GM23248 (cell line): ENCODE data around the gene RPL27A. TPM values are rescaled to one million over a fixed set of nuclear protein-coding genes. Genes with fewer than 3 reads are reported as not detected.

Experiments
- DNase-seq: peaks from one replicate; pipeline ENCODE4 v3.0.0-alpha.2; 2015
- H2AFZ ChIP-seq: fragments of 200-600 bp; sonication (generic); 2 replicates; pipeline ENCODE4 v1.6.1; 2016; ENCODE audit warnings: antibody characterized with exemption
- H3F3A ChIP-seq: fragments of 200-600 bp; sonication (generic); 2 replicates; pipeline ENCODE4 v1.6.1; 2016; ENCODE audit warnings: mild to moderate bottlenecking, antibody characterized with exemption, mixed run types; ENCODE audit not compliant: insufficient read depth
- H3K27ac ChIP-seq: fragments of 200-600 bp; sonication (generic); 2 replicates; pipeline ENCODE4 v1.5.1; 2016; ENCODE audit warnings: mild to moderate bottlenecking
- H3K27me3 ChIP-seq: fragments of 200-600 bp; sonication (generic); replicated peaks from 2 replicates; pipeline ENCODE4 v1.6.1; 2016; ENCODE audit warnings: mild to moderate bottlenecking; ENCODE audit not compliant: insufficient read depth
- H3K36me3 ChIP-seq: fragments of 200-600 bp; sonication (generic); 2 replicates; pipeline ENCODE4 v1.6.1; 2016; ENCODE audit warnings: low read depth, mild to moderate bottlenecking
- H3K4me1 ChIP-seq: fragments of 200-600 bp; sonication (generic); 2 replicates; pipeline ENCODE4 v1.6.1; 2016; ENCODE audit warnings: mild to moderate bottlenecking; ENCODE audit not compliant: insufficient read depth
- H3K4me2 ChIP-seq: fragments of 200-600 bp; sonication (generic); one replicate; pipeline ENCODE4 v1.6.1; 2016; ENCODE audit warnings: mild to moderate bottlenecking; ENCODE audit not compliant: unreplicated experiment
- H3K4me3 ChIP-seq: fragments of 200-600 bp; sonication (generic); 2 replicates; pipeline ENCODE4 v1.5.1; 2016; ENCODE audit warnings: mild to moderate bottlenecking
- H3K79me2 ChIP-seq: fragments of 200-600 bp; sonication (generic); 2 replicates; pipeline ENCODE4 v1.6.1; 2016; ENCODE audit warnings: mild to moderate bottlenecking; ENCODE audit not compliant: insufficient read depth
- H3K9ac ChIP-seq: fragments of 200-600 bp; sonication (generic); 2 replicates; pipeline ENCODE4 v1.6.1; 2016; ENCODE audit warnings: mild to moderate bottlenecking
- H3K9me2 ChIP-seq: fragments of 200-600 bp; sonication (generic); 2 replicates; pipeline ENCODE4 v1.6.1; 2016; ENCODE audit warnings: mixed run types, mild to moderate bottlenecking, moderate library complexity; ENCODE audit not compliant: insufficient read depth
- H3K9me3 ChIP-seq: fragments of 200-600 bp; sonication (generic); one replicate; pipeline ENCODE4 v1.6.1; 2017; ENCODE audit warnings: low read depth
- H4K20me1 ChIP-seq: fragments of 200-600 bp; sonication (generic); 2 replicates; pipeline ENCODE4 v1.6.0; 2016; ENCODE audit not compliant: insufficient read depth
- EZH2 ChIP-seq: fragments of 200-600 bp; sonication (generic); IDR thresholded peaks from 2 replicates; pipeline ENCODE4 v1.6.1; 2018; ENCODE audit warnings: antibody characterized with exemption, mild to moderate bottlenecking; ENCODE audit not compliant: insufficient read depth, poor library complexity, severe bottlenecking
- EZH2phosphoT487 ChIP-seq: fragments of 200-600 bp; sonication (generic); IDR thresholded peaks from 2 replicates; pipeline ENCODE4 v1.6.1; 2018; ENCODE audit warnings: antibody characterized with exemption, moderate library complexity, mild to moderate bottlenecking, low read depth; ENCODE audit not compliant: insufficient read depth
- WGBS, 2 experiments: methylation state at CpG; one replicate each; pipeline ENCODE4 v1.1.6; 2015 to 2017; ENCODE audit warnings: low lambda C conversion rate in 2 of 2, low coverage in 1 of 2; ENCODE audit errors: missing lambda C conversion rate in 2 of 2; 5-methylcytosine and 5-hydroxymethylcytosine counted together
- in situ Hi-C: fragments of 300-500 bp; cut with MboI; formaldehyde crosslinking; loops from 2 replicates; pipeline ENCODE4 v1.15.0; 2020
- polyA plus RNA-seq: library from polyadenylated mRNA; unstranded; fragments of >200 nt; fragmentation: Nextera tagmentation; extraction: Ambion mirVana; gene quantifications from 2 replicates; pipeline ENCODE4 v1.2.1, GENCODE V29; 2016
- total RNA-seq: library from RNA; depleted of rRNA; stranded (reverse); fragments of >200 nt; shearing (Covaris generic); gene quantifications from 2 replicates; pipeline ENCODE4 v1.2.3, GENCODE V29; 2014

RPL27A gene
- total and polyA plus RNA-seq, 2 experiments from 2014 or later = 520 to 1,073 TPM

GRCh38 chr11:8689726-8690255 lies 7.2 kb downstream of the RPL27A start:
- Histone ChIP-seq H3K36me3 (peaks cover 32% of the 10 kb centered on the region), H3K9me2 (no peaks in the 10 kb centered on the region), H3K27me3 (no peaks in the 10 kb centered on the region), H3K9me3 (no peaks in the 10 kb centered on the region), H3K4me3 (peak overlapping the region; percentile 86), H4K20me1 (no peaks in the 10 kb centered on the region), H3F3A (peaks cover 52% of the 10 kb centered on the region), H3K27ac (peak overlapping the region; percentile 90; the same call in 1 of the 2 replicates), H3K4me1 (peaks cover 30% of the 10 kb centered on the region; the same call in 1 of the 2 replicates), H3K4me2 (peak overlapping the region; percentile 93), H2AFZ (no peak overlapping the region), H3K9ac (peak overlapping the region; percentile 81; the same call in 1 of the 2 replicates), H3K79me2 (peaks cover 22% of the 10 kb centered on the region)
- TF ChIP-seq EZH2phosphoT487 = no peak
- in situ Hi-C loops = no loop called here
- peak; percentile 40 for DNase-seq
- 78 to 79% methylated on average over 8 of the region's 8 CpGs for WGBS, 2 experiments

DNA sequence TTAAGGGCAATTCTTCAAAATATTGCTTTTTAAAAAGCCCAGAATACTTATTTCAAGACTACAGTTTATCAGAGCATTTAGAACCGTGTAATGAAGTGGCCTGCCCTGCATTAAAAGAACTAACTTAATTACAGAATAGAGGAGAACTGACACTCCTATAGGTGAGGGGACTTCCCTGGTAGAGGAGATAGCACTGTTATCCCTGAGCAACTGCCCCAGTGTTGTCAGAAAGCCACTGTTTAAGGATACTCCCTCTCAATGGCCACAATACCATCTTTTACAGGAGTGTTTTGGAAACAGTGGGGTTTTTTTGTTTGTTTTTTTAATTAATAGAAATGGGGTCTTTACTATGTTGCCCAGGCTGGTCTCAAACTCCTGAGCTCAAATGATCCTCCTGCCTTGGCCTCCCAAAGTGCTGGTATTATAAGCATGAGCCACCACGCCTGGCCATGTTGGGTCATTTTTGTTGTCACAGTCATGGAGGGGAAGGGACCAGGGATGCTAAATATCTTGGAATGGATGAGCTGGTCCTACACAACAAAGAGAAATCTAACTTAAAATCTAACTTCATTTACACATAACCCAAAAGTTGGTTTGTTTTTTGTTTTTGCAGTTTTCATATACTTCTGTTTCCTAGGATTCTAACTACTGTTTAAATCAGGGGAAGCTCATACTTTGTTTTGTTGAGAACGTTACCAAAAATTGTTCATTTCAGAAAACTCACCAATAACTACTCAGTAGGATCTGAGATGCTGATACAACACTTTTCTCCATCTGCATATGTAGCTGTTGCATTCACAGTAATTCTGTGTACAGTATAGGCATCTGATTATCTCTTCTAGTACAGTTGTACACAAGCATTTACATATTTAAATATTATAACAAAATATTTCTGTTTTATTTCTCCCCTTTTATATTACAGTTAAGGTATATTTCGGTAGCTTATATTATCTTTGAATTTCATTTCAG lies 8.1 kb downstream of the RPL27A start:
- no peaks in the 10 kb centered on the region for H3K9me3 ChIP-seq
- no peak overlapping the region for H2AFZ ChIP-seq
- peaks cover 30% of the 10 kb centered on the region; the same call in 1 of the 2 replicates for H3K4me1 ChIP-seq
- in situ Hi-C loops = no loop called here
- no peaks in the 10 kb centered on the region for H3K27me3 ChIP-seq
- peaks cover 23% of the 10 kb centered on the region for H3K36me3 ChIP-seq
- DNase-seq = no peak
- no peak overlapping the region for H3K4me2 ChIP-seq
- no peak overlapping the region for H3K9ac ChIP-seq
- 80% methylated on average over 4 of the region's 4 CpGs for WGBS, 2 experiments
- no peak overlapping the region for H3K27ac ChIP-seq
- no peak overlapping the region for H3K4me3 ChIP-seq
- peaks cover 43% of the 10 kb centered on the region for H3F3A ChIP-seq
- H3K9me2 ChIP-seq = no peaks in the 10 kb centered on the region
- no peak for TF ChIP-seq EZH2
- no peak for TF ChIP-seq EZH2phosphoT487
- no peaks in the 10 kb centered on the region for H4K20me1 ChIP-seq
- H3K79me2 ChIP-seq = peaks cover 14% of the 10 kb centered on the region; the same call in 1 of the 2 replicates

DNA sequence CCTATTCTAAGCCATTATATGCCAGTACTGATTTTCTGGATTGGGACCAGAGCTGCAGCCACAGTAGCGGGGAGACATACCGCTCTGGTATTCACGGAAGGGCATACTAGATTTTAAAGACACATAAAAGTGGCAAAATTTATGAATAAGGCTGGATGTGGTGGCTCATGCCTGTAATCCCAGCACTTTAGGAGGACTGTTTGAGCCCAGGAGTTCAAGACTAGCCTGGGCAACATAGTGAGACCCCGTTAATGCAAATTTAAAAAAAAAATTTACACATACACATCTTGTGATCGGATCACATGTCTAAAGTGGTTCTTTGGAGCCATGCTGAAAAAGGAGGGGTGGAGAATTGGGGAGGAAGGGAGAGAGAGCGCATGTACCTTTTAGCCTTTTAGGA lies 9.0 kb downstream of the RPL27A start:
- Histone ChIP-seq H3K9ac (no peak overlapping the region), H3K9me3 (no peaks in the 10 kb centered on the region), H3K4me2 (no peak overlapping the region), H3K27ac (no peak overlapping the region), H3K4me3 (no peak overlapping the region), H3K9me2 (no peaks in the 10 kb centered on the region), H4K20me1 (no peaks in the 10 kb centered on the region), H3K36me3 (peaks cover 14% of the 10 kb centered on the region), H3K4me1 (peaks cover 26% of the 10 kb centered on the region; the same call in 1 of the 2 replicates), H3K79me2 (0 out of 2 replicates have a peak, but pooled peaks cover 7% of the 10 kb centered on the region), H3K27me3 (no peaks in the 10 kb centered on the region), H2AFZ (no peak overlapping the region), H3F3A (peaks cover 34% of the 10 kb centered on the region)
- in situ Hi-C loops = no loop called here
- WGBS, 2 experiments = 96% methylated on average over 6 of the region's 6 CpGs
- no peak for DNase-seq
- no peak for TF ChIP-seq EZH2
- no peak for TF ChIP-seq EZH2phosphoT487

- no peak overlapping the region for H2AFZ ChIP-seq
- DNase-seq = no peak
- no peaks in the 10 kb centered on the region for H3K27me3 ChIP-seq
- no peaks in the 10 kb centered on the region for H4K20me1 ChIP-seq
- H3K9me3 ChIP-seq = no peaks in the 10 kb centered on the region
- H3K9me2 ChIP-seq = no peaks in the 10 kb centered on the region
- no peak overlapping the region for H3K27ac ChIP-seq
- no peak overlapping the region for H3K4me3 ChIP-seq
- no peak overlapping the region for H3K9ac ChIP-seq
- H3K4me2 ChIP-seq = no peak overlapping the region
- H3K36me3 ChIP-seq = peaks cover 7% of the 10 kb centered on the region; the same call in 1 of the 2 replicates
- 0 out of 2 replicates have a peak, but pooled peaks cover 7% of the 10 kb centered on the region for H3K79me2 ChIP-seq
- H3F3A ChIP-seq = peaks cover 26% of the 10 kb centered on the region
- H3K4me1 ChIP-seq = peaks cover 17% of the 10 kb centered on the region; the same call in 1 of the 2 replicates
- TF ChIP-seq EZH2phosphoT487 = no peak
- TF ChIP-seq EZH2 = no peak
- in situ Hi-C loops = no loop called here
- WGBS, 2 experiments = 75 to 77% methylated on average over 3 of the region's 3 CpGs
Observed at GRCh38 chr11:8692417-8692816, 9.8 kb downstream of the RPL27A start.
